Omental fat pad (tissue), 4 donors: ENCODE data around the gene IGFLR1. TPM values are rescaled to one million over a fixed set of nuclear protein-coding genes. Genes with fewer than 3 reads are reported as not detected.
A peak's percentile ranks its signal among the peaks of the same experiment; 100 is the strongest.
"Not testable (repeated sequence)": the region's sequence is repeated elsewhere in the genome, so short reads cannot be mapped to it uniquely, and the experiment has no call there.

Experiments
- ATAC-seq: fragments of 150-250 bp; one replicate; pipeline ENCODE4 v1.9.1; 2016; ENCODE audit warnings: mild to moderate bottlenecking, moderate library complexity; ENCODE audit not compliant: low FRiP score
- DNase-seq: peaks from one replicate; pipeline ENCODE4 v3.0.0-alpha.2; 2019; ENCODE audit warnings: low spot score
- total RNA-seq, 4 donors: library from RNA; depleted of rRNA; stranded (reverse); fragments of >200 nt; gene quantifications; one replicate each; pipeline ENCODE4 v1.1.0, GENCODE V29; 2016
- TF ChIP-seq, protein P1 (sequence below), 3 donors: fragments of 450-650 bp; IDR thresholded peaks; one replicate each; pipeline ENCODE4 v1.5.1; 2016 to 2017; ENCODE audit warnings: antibody characterized with exemption in 3 of 3, mild to moderate bottlenecking in 3 of 3, moderate library complexity in 2 of 3

Gene IGFLR1
- total RNA-seq, 4 donors from 2014 or later, result 5.8 to 14.8 (median 10.1) TPM

GRCh38 chr19:35777086-35777841 is 35.0 kb upstream of the IGFLR1 start:
- TF ChIP-seq, protein P1, sequence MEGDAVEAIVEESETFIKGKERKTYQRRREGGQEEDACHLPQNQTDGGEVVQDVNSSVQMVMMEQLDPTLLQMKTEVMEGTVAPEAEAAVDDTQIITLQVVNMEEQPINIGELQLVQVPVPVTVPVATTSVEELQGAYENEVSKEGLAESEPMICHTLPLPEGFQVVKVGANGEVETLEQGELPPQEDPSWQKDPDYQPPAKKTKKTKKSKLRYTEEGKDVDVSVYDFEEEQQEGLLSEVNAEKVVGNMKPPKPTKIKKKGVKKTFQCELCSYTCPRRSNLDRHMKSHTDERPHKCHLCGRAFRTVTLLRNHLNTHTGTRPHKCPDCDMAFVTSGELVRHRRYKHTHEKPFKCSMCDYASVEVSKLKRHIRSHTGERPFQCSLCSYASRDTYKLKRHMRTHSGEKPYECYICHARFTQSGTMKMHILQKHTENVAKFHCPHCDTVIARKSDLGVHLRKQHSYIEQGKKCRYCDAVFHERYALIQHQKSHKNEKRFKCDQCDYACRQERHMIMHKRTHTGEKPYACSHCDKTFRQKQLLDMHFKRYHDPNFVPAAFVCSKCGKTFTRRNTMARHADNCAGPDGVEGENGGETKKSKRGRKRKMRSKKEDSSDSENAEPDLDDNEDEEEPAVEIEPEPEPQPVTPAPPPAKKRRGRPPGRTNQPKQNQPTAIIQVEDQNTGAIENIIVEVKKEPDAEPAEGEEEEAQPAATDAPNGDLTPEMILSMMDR (IDR thresholded peaks at IDR 0.05), result no peak
- ATAC-seq, result no peak
- no peak for DNase-seq

GRCh38 chr19:35776102-35776788 is 34.0 kb upstream of the IGFLR1 start:
- DNase-seq (no peak), ATAC-seq (no peak)
- TF ChIP-seq, protein P1 (IDR thresholded peaks at IDR 0.05), result no peak

DNA sequence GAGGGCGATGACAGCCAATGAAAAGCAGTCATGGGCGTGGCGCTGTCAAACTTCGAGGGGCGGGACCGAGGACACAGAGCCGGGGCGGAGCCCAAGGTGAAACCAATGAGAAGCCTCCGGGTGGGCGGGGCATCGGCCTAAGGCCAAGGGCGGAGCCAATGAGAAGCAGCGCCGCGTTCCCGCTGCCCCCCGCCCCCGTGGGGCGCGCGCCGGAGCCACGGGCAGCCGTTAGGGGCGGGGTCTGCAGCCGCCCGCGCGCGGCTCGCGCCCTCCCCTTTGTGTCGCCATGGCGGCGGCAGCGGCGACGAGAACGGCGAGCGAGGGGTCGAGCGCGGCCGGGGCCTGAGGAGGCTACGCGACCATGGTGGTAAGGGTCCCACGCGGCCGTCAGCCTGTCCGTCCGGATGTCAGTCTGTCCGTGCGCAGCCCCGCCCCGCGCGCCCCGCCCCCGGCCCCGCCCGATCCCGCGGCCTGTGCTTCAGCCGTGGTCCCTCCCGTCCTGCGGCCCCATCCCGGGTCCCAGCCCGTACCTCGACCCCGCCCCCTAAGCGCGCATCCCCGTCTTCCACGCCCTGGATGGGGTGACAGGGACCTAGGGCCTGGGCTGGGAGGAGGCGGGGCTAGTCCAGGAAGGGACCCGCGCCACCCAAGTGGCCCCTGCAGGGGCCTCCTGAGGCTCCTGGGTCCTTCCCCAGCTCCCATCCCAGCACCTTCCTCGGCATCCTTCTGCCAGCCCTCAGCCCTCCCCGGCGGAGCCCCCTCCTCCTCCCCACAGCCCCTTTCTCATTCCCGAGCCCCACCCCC is 33.2 kb upstream of the IGFLR1 start, which contains the start of gene ARHGAP33:
Gene ARHGAP33, plus strand, starts transcription at position 267 of the 804 bp plus-strand sequence. Its CDS starts 95 bp downstream, at position 362.
- TF ChIP-seq, protein P1 (IDR thresholded peaks at IDR 0.05), result no peak
- peak; percentile 98 for DNase-seq

DNA sequence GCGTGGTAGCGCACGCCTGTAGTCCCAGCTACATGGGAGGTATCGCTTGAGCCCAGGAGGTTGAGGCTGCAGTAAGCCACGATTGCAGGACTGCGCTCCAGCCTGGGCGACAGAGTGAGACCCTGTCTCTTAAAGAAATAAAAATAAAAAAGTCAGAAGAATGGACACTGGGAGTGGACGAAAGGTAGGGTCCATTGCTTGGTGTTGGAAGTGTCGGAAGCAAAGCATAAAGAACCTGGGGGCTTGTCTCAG is 32.7 kb upstream of the IGFLR1 start:
- DNase-seq (no peak), ATAC-seq (peak; percentile 9)
- TF ChIP-seq, protein P1 (IDR thresholded peaks at IDR 0.05), result no peak

More for the DNA sequence above, 33.2 kb upstream of the IGFLR1 start, which contains the start of gene ARHGAP33:
- peak; percentile 98 for ATAC-seq

DNA sequence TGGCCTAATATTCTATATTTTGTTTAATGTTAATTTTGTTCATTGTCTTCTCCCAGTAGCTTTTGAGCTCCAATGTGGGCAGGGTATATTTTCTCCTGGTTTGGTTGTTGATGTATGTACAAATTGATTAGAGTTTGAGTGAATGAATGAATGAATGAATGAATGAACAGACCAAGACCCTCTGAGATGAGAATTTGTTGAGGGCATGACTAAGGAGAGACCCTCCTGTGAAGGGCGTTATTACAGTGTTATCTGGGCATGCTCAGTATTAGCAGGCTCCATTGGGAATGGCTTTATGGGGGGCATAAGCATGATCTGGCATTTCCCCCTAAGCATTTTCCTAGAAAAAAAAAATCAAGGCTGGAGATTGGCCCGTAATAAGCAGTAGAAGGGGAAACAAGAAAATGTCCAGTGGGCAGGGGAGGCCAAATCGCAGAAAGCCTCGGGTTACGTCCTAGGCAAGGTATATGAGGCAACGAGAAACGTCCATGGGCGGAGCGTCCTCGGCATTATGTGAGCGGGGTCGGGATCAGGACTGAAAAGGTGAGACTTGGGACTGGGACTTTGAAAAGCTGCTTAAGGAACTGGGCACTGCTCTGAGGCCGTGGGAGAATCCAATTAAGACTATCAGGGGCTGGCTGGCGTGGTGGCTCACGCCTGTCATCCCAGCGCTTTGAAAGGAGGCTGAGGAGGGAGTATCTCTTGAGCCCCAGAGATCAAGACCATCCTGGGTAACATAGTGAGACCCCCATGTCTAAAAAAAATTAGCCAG is 32.2 kb upstream of the IGFLR1 start:
- DNase-seq (no peak), ATAC-seq (no peak)
- TF ChIP-seq, protein P1 (IDR thresholded peaks at IDR 0.05), result no peak

GRCh38 chr19:35773020-35773806 is 31.0 kb upstream of the IGFLR1 start:
- DNase-seq (no peak), ATAC-seq (no peak)
- TF ChIP-seq, protein P1 (IDR thresholded peaks at IDR 0.05), result no peak

- not testable (repeated sequence) for ATAC-seq, DNase-seq
These were observed 30.1 kb upstream of the IGFLR1 start for GRCh38 chr19:35772362-35772761.
